Skin of body (tissue), 2 donors: Measurements from ENCODE around the gene FMNL2. TPM values are rescaled to one million over a fixed set of nuclear protein-coding genes. Genes with fewer than 3 reads are reported as not detected.

Experiments used
- DNase-seq: peaks from one replicate; lab custom pipeline; 2025; lab: John Stamatoyannopoulos, UW
- total RNA-seq: library from RNA; depleted of rRNA; stranded (reverse); fragments of >200 nt; gene quantifications from one replicate; pipeline ENCODE4 v1.2.3, GENCODE V29; 2014

The FMNL2 gene
- total RNA-seq, 1 donor from 2014 or later = 43.7 TPM

DNA sequence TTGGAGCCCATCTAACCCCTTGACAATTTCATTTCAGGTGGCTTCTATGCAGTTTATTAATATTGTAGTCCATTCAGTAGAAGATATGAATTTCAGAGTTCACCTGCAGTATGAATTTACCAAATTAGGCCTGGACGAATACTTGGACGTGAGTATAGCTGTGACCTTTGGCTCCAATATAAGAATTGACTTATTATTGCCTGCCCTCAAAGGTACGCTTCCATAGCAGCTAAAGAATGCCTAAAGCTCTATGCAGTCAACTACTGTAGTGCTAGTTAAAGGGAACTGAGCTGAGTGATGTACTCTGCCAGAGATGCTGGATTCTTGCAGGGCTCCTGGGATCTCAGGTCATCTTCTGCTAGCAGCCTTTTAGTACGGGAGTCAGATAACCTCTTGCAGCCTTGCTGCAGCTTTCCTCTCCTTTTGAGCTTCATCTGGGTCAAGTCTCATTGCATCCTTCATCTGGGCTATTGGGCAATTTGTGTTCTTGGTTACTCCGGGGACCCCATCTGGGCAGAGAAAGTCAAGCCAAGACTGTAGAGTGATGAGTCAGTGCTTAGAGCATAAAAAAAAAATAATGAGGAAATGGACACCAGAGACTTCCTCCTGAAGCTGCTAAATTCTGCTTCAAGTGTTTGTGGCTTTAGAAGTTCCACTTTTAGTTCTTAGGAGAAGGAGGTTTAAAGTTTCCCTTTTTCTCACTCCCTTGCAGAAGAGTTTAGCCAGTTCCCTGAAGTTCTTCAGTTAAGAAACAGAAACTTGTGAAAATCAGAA is 276.7 kb downstream of the FMNL2 start:
- DNase-seq = peak; percentile 40

DNA sequence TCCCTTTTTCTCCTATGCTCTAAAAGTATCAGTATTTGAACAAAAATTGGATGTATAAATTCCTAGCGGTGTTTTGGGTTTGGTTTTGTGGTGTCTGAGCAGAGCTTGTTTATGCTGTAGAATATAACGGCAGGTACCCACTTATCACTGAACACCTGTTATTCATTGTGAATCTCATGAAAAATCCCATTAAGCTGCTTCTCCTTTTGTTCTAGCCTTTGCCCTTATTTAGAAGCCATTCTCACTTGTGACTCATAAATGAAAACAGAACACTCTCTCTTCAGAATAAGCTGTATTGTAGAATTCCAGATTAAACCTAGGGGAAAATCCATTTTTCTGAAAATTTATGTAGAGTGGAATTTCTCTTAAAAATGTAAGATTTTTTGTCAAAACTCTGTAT is 278.3 kb downstream of the FMNL2 start:
- no peak for DNase-seq

DNA sequence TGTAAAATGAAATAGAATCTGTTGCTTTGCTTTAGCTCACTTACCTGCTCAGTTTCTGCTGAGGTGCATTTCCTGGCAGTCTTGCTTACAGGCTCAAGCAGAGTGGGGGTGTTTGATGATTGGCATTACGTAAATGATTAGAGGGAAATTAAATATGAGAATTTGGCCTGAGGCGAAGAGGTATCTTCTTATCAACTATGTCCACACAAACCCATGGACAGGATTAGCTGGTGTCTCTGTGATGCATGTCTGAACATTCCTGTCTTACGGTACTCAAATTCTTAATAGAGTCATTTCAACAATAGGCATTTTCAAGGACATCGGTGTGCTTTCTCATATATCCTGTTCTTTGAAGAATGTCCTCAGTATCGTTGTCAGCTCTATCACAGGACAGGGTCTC is 280.2 kb downstream of the FMNL2 start:
- no peak for DNase-seq

DNA sequence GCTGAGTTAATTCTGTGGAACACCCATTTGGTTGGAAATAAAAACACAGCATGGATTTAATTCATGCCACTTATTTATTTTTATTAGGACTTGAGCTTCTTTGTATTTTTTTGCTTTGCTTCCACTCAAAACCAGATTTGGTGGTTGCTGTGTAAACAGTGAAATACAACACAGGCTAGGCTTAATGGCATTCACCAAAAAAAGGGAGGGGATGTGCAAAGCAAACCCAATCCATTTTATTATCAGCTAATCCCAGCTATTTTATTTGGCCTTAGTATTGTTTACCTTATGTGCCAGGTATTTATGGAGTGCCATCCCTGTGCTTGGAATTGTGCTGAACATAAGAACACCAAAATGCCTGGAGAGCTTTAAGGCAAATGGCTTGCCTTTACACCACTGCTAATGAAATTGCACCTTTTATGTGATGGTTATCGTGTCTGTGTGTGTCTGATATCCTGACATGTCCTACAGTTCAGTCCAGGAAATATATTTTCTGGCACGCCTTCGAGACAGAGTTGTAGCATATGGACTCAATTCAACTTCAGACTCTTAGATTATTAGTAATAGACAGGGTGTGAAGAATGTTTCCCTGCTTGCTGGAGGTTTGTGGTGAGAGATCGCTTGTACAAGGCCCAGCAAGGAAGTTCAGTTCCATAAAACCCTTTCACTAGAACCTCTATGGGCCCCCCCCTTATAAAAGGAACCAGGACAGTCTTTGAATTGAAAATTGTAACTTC is 282.6 kb downstream of the FMNL2 start:
- no peak for DNase-seq

DNA sequence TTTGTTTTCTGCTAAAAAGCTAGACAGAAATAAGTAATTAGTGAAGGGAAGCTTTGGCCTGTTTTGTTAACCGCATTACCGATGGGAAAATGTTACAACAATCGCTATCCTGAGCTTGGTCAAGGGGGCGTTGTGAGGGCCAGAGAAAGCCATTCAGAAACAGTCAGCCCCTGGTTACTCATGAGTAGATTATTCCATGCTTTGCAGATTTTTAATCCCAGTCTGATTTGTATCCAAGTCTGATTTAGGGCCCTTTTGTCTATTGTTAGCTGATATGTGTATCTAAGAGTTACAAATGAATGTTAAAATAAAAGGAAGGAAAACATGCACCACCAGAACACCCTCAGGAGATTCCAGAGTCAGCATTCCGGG is 283.2 kb downstream of the FMNL2 start:
- DNase-seq = no peak

DNA sequence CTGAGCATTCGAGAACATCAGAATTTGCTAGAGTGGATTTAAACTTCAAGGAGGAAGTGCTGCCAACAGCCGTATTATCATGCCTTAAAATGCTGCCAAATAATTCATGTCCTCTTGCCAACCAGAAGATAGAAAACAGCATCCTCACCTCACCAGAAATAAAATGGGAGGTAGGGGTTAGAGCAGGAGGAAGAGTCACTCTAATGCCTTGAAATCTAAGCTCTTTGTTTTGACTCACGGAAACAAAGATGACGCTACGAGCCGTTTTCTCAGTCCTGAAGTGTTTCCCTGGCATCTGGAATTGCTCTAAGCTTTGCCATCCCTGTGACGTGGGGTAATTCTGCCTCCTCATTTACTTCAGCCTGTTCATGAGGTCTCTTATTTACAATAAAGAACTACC is 285.2 kb downstream of the FMNL2 start:
- DNase-seq = no peak

DNA sequence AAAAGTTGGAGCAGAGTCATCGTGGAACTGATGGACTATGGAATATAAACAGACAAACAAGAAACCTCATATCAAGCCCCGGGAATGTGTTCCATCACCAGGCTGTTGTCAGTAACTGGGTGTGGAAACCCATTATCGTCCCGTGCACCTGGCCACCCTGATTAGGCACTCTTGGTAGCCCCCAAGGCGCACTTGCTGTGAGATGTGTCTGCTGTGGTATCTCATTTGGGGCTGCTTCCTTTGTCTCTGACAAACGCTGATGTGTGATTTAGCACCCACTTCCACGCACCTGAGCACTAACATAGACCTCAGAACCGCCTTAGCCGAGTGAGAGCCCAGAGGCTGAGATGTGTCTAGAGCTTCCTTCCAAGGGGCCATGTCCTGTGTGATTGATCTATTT is 286.0 kb downstream of the FMNL2 start:
- no peak for DNase-seq

DNA sequence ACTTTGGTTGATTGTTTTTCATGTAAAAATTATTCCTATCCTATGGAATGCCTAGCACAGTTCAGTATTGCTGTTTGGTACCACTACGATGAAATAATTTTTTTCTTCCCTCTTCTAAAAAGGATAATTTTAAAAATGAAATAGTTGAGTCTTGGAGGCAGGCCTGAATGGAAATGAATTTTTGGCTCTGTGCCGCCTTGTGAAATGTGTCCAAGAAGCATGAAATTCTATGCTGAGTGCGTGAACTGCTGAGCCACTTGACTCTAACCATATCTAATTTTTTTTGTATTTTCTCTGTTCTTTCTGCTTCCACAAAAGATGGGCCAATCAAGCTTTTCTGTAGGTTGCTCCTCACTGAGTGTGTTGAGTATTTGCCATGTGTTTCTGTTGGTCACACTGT is 287.2 kb downstream of the FMNL2 start:
- no peak for DNase-seq

DNA sequence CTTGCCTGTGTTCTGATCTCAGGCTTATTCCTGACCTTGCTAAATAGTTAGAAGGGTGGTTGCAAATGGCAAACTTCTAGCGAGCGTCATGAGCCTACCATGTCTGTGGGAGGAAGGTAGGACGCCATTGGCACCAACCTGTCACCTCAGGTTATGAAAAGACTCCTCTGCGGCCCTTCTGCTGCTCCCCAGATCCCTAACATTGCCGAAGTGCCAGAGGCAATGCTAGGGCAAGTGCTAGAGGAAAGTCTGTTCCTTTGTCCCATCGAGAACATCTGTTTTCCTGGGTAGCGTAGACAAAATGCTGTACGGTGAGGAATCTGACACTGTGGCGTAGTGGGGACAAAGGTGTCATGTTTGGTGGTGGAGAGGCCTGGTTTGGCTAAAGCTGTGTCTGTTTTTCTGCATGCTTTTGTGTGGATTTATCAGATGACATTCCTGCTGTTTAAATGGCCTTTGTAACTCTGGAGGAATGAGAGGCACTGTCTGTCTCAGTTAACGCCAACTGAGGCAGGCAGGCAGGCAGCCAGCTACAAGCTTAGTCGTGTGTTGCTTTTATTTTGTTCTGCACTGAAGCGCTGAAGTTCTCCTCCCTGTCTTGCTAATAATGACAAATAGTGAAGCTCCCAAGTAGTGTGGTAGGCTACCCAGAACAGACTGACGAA is 288.2 kb downstream of the FMNL2 start:
- DNase-seq = no peak

DNA sequence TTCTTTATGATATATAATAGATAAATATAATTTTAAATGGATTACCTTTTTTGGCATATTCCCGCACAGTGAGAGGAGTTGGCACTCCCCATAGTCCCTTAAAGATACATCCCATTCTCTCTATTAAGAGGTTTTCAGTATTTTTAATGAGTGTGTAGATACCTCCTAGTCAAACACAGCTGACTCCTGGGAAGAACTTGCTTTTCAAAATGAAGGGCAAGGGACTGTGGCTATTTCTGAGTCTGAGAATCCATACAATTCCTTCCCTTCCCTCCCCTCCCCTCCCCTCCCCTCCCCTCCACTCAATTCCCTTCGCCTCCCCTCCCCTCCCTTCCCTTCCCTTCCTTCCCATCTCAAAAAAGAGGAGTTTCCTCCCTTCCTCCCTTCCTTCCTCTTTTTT is 288.8 kb downstream of the FMNL2 start:
- DNase-seq = no peak

DNA sequence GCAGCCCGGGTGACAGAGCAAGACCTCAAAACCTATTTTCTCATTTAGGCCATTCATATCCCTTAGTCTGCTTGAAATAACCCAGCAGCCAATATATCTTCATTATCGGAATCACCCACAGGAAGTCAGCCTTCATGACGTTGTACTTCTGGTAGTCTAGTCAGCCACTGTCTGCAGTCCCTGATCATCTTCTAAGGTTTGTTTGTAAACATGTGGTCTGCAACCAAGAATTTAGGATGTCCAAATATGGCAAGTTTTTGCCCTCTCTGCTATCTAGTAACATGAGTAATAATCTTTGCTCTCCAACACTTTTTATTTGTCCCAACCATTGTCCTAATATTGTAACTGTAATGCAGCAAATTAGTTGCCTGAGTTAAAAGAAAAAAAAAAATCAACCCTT is 289.8 kb downstream of the FMNL2 start:
- no peak for DNase-seq

DNA sequence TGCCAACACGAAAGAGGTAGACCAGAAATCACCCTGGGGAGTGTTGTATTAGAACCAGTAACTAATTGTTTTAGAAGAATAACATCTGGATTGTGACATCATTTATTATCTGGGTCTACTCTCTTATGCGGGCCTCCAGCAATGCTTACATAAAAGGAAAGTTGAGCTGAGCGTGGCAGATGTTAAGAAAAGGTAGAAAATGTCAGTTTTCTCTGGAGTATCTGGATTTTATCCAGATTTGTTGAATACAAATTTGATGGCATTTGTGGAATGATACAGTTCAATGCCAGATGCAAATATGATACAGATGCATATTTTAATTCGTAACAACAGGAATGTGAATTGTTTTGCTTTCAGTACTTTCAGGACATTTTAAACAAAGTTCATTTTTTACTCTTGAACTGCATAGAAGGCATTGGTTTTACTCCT is 292.0 kb downstream of the FMNL2 start:
- no peak for DNase-seq

DNA sequence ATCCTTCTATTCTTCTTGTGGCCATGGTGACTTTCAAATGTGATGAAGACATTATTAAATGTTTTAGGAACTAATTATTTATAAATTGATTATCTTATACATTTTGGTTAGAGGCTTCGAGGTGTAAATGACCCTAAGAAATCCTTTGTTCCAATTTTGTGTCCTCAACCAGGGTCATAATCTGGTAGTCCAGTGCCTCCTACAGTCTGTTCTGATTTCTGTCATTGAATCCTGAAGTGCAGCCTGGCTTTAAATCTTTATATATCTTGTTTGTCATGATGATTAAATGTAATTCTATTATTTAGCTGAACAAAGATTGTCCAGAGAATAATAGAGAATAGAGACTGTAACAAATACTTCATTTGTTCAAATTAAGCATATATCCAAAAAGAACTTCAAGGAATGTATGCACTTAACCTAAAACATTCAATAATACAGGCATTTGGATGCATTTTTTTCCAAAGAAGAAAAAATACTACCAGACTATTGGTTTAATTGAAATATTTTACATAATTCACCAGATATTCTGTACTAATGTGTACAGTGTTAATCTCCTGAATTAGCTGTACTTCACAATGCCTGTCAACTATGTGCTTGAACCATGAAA is 292.5 kb downstream of the FMNL2 start:
- peak; percentile 35 for DNase-seq

DNA sequence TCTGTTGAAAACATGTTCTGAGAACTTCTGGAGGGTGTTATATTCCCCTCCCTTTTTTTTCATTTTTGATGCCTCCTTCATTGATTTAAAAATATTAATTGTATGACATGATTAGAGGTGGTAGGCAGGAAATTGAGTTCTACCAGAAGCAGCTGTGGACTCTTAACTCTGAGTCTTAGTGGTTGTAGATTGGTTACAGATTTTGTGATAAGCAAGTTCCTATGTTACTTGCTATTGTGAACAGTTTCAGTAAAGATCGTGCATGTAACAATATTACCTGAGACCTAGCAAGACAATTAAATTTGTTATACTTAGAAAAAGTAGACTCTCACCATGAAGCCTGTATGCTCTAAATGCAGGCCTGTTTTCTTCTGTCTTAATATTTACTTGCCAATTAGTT is 294.2 kb downstream of the FMNL2 start:
- DNase-seq = no peak

DNA sequence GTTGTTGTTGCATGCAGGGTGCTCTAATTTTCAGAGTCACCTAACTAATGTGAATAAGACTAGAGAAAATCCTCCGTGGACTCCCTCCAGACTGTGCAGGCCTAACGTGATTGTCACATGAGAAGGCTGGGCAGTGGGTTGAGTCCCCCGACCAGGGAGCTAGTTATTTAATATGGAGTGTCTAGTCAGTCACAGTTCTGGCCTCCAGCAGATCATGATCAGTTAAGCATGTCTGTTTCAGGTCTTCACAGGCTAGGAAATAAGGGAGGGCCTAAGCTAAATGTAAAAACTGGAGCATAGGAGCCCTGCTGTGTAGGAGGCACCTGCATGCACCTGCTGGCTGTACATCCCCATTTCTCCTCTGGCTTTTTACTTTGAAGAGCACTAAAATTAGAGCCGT is 295.5 kb downstream of the FMNL2 start:
- DNase-seq = no peak

DNA sequence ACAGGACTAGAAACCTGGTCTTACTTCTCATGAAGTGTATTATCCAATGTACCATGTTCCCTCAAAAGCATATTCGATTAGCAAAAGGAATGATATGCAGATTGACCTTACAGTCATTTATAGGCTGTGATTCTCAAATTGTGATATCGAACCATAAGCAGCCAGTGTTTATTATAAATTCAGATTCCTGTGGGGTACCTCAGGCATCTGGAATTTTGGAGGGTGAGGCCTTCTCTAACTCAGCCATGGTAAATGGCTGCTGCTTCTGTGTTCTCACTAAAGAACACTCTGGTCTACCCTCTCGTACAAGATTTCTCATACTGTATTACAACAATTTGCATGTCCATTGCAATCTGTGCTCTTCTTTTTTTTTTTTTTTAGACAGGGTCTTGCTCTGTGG is 297.8 kb downstream of the FMNL2 start:
- no peak for DNase-seq

DNA sequence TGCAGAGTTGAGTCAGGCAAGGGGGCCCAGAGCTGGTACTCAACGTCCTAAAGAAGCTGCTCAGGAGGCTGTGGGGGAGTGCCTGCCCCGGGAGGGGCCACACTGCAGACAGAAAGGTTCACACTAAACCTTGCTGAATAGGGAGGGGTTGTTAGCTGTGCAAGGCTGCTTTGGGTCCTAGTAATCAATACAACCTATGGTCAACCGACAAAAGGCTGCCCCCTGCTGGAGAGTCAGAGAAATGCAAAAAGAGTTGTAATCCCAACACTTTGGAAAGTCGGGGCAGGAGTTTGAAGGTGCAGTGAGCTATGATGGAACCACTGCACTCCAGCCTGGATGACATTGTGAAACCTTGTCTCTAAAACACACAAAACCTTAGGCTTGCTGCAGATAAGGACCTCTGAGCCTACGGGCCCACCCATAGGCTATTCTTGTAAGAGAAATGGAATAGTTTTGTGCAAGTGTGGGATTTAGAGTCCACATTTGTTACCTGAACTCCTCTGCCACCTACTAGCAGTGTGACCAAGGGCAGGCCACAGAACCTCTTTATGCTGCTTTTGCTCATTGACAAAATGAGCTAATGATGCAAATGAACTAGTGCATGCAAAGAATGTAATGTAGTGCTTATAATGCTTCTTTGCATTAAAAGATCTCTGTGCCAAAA is 300.8 kb downstream of the FMNL2 start:
- DNase-seq = peak; percentile 39

DNA sequence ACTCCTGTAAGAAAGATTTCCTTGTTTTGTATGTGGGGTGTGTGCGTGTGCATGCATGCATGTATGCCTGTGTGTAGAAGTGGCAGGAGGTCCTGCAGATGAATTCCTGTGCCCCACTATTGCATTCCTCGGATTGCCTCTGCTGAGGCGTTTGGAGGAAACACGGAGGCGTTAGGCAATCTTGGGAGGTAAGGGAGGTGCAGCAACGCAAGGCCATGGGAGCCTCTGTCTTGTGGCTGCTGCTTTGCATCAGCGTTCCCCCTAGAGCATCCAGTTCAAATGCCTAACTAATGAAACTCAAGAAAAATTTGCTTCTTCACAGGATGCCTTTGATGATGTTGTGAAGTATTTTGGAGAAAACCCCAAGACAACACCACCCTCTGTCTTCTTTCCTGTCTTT is 302.3 kb downstream of the FMNL2 start:
- DNase-seq = no peak

DNA sequence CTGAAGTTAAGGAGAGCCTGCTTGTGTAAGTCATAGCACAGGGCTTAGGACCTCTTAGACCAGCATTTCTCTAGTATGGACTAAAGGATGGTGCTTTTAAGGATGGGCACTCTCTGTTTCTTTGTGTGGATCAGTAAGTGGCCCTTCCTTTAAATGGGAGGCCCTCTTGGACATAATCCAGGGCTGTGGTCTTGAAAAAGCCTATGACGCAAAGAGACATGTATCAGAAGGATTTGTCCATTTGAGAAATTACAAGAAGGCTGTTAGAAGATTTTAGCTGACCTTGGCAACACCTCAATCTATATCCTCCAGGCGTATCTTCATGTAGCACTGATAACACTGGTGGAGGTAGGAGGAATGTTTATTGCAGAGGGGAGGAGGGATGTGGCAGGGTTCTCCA is 303.1 kb downstream of the FMNL2 start:
- DNase-seq = no peak

DNA sequence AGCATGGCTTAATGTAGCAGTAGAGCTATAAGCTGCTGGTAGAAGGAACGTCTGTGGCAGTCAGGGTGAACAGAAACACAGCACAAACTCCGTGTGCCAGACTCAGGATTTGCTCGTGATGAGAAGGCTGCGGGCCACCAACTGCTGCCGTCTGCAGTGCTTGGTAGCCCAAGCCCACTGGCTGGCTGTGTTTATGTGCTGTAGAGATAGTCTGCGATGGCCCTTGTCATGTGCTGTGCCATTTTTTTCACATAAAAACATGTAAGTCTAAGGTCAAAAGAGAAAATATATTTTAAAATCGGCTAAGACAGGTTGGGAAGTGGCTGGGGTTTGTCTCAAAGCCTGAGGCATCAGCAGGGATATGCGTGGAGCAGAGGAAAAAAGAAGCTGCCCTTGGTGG is 303.6 kb downstream of the FMNL2 start:
- DNase-seq = no peak

DNA sequence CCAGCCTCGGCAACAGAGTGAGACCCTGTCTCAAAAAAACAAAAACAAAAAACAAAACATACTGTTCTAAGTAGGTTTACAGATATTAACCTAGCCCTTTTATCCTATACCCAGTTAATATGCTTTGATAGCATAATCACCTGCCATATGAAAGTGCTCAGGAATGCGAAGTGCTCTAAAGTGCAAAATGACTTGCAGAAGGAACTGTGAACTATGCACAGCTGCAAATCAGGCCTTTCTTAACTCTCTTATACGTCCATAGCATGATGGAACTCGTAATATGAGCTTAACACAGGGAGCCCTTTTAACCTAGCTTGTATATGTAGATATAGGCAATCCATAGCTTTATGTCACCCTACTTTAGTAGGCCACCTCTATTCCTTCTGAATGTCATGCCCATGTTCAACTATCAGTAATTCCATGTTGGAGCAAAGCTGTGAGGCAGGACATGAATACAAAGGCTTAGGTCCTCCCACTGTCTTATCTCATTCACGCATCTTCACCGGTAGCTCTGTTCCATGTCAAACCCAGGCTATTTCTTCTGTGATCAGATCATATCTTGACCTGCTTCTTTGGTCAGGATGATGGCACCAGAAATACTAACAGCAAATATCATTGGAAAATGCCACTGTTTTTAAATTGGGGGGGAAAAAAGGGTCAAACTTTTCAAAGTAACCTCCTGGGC is 309.4 kb downstream of the FMNL2 start:
- no peak for DNase-seq
